Thymus (tissue), 11 donors: Measurements from ENCODE around the gene NEDD9. TPM values are rescaled to one million over a fixed set of nuclear protein-coding genes. Genes with fewer than 3 reads are reported as not detected.

Experiments used
- DNase-seq, 9 donors: peaks; one replicate each; pipeline ENCODE4 v3.0.0-alpha.2; 2013; ENCODE audit warnings: low spot score in 9 of 9, low read depth in 6 of 9, missing footprints in 1 of 9
- H3K27ac ChIP-seq, 2 donors: one replicate each; pipeline ENCODE4 v1.5.1; 2013; ENCODE audit warnings: control low read depth in 1 of 2, low read depth in 1 of 2, low read length in 1 of 2, mild to moderate bottlenecking in 1 of 2, moderate library complexity in 1 of 2
- H3K27me3 ChIP-seq, 2 donors: one replicate each; pipeline ENCODE4 v1.5.1; 2013; ENCODE audit warnings: low read length in 1 of 2; ENCODE audit not compliant: control insufficient read depth in 2 of 2, insufficient read depth in 1 of 2
- H3K36me3 ChIP-seq, 2 donors: one replicate each; pipeline ENCODE4 v1.5.1; 2013; ENCODE audit warnings: low read length in 1 of 2, mild to moderate bottlenecking in 1 of 2, moderate library complexity in 1 of 2; ENCODE audit not compliant: control insufficient read depth in 2 of 2, insufficient read depth in 2 of 2
- H3K4me1 ChIP-seq, 2 donors: one replicate each; pipeline ENCODE4 v1.5.1; 2013; ENCODE audit warnings: low read length in 2 of 2; ENCODE audit not compliant: control insufficient read depth in 2 of 2, insufficient read depth in 2 of 2
- H3K4me3 ChIP-seq, 2 donors: one replicate each; pipeline ENCODE4 v1.5.1; 2013; ENCODE audit warnings: low read length in 2 of 2, control low read depth in 1 of 2, mild to moderate bottlenecking in 1 of 2
- H3K9me3 ChIP-seq, 2 donors: one replicate each; pipeline ENCODE4 v1.5.1; 2013; ENCODE audit warnings: low read length in 1 of 2, mild to moderate bottlenecking in 1 of 2; ENCODE audit not compliant: control insufficient read depth in 2 of 2, insufficient read depth in 1 of 2
- WGBS: extraction: QIAGEN DNeasy Blood & Tissue Kit; methylation state at CpG from one replicate; pipeline ENCODE4 v1.1.7; 2013; 5-methylcytosine and 5-hydroxymethylcytosine counted together
- polyA plus RNA-seq: library from polyadenylated mRNA; stranded (reverse); fragments of 200-250 nt; gene quantifications from one replicate; pipeline ENCODE4 v1.2.3, GENCODE V29; 2013
- total RNA-seq: library from RNA; stranded (reverse); fragments of 120-200 nt; gene quantifications from one replicate; pipeline ENCODE4 v1.2.4, GENCODE V29; 2013
- donor health status: healthy.

The NEDD9 gene
- total and polyA plus RNA-seq, 2 donors: 15.0 to 29.4 TPM

- Histone ChIP-seq H3K27me3 (no peaks in the 10 kb centered on the region), H3K4me1 (no peaks in the 10 kb centered on the region), H3K4me3 (no peak overlapping the region), H3K9me3 (peaks cover 0 to 3% of the 10 kb centered on the region in 2 donors), H3K27ac (no peak overlapping the region), H3K36me3 (peaks cover 30 to 53% of the 10 kb centered on the region in 2 donors)
- DNase-seq: no peak
- 98% methylated on average over 3 of the region's 3 CpGs for WGBS
Observed at GRCh38 chr6:11183761-11184362, 48.6 kb downstream of the NEDD9 start.

GRCh38 chr6:11181478-11182136, 50.9 kb downstream of the NEDD9 start:
- Histone ChIP-seq H3K36me3 (peaks cover 14 to 31% of the 10 kb centered on the region in 2 donors), H3K27ac (no peak overlapping the region)

GRCh38 chr6:11179419-11180202, 52.9 kb downstream of the NEDD9 start:
- DNase-seq: no peak
- Histone ChIP-seq H3K36me3 (peaks cover 4 to 13% of the 10 kb centered on the region in 2 donors), H3K27me3 (no peaks in the 10 kb centered on the region), H3K4me1 (no peaks in the 10 kb centered on the region), H3K27ac (no peak overlapping the region), H3K9me3 (peaks cover 0 to 3% of the 10 kb centered on the region in 2 donors), H3K4me3 (no peak overlapping the region)
- 94% methylated on average over 8 of the region's 8 CpGs for WGBS

More at GRCh38 chr6:11181478-11182136, 50.9 kb downstream of the NEDD9 start:
- no peak for DNase-seq
- Histone ChIP-seq H3K4me1 (no peaks in the 10 kb centered on the region), H3K4me3 (no peak overlapping the region), H3K27me3 (no peaks in the 10 kb centered on the region), H3K9me3 (peaks cover 0 to 3% of the 10 kb centered on the region in 2 donors)
- 97% methylated on average over 3 of the region's 3 CpGs for WGBS

- H3K27me3 ChIP-seq: no peaks in the 10 kb centered on the region
- 99% methylated on average over 6 of the region's 6 CpGs for WGBS
- peaks cover 0 to 3% of the 10 kb centered on the region in 2 donors for H3K9me3 ChIP-seq
- H3K4me1 ChIP-seq: no peaks in the 10 kb centered on the region
- no peak overlapping the region for H3K27ac ChIP-seq
- peaks cover 0 to 7% of the 10 kb centered on the region in 2 donors for H3K36me3 ChIP-seq
- no peak for DNase-seq
- no peak overlapping the region for H3K4me3 ChIP-seq
Observed at GRCh38 chr6:11179088-11179418, 53.4 kb downstream of the NEDD9 start.

GRCh38 chr6:11177271-11177670, 55.2 kb downstream of the NEDD9 start:
- Histone ChIP-seq H3K27me3 (no peaks in the 10 kb centered on the region), H3K9me3 (peaks cover 0 to 3% of the 10 kb centered on the region in 2 donors), H3K36me3 (no peaks in the 10 kb centered on the region), H3K4me3 (no peak overlapping the region), H3K27ac (no peak overlapping the region), H3K4me1 (peaks cover 8 to 13% of the 10 kb centered on the region in 2 donors)
- DNase-seq: no peak
- WGBS: 99% methylated on average over 1 of the region's 1 CpG

GRCh38 chr6:11174242-11174611, 58.2 kb downstream of the NEDD9 start:
- Histone ChIP-seq H3K4me3 (no peak overlapping the region), H3K27ac (no peak overlapping the region), H3K9me3 (peaks cover 0 to 3% of the 10 kb centered on the region in 2 donors), H3K4me1 (peaks cover 8 to 19% of the 10 kb centered on the region in 2 donors), H3K27me3 (no peaks in the 10 kb centered on the region), H3K36me3 (no peaks in the 10 kb centered on the region)
- DNase-seq: no peak
- 98% methylated on average over 5 of the region's 5 CpGs for WGBS

- Histone ChIP-seq H3K4me3 (no peak overlapping the region), H3K36me3 (no peaks in the 10 kb centered on the region), H3K27ac (peak overlapping the region in 1 of 2 donors; percentile 45), H3K4me1 (peaks cover 8 to 19% of the 10 kb centered on the region in 2 donors), H3K9me3 (no peaks in the 10 kb centered on the region), H3K27me3 (no peaks in the 10 kb centered on the region)
- peak; percentile 61 to 90 (median 76) for DNase-seq
- WGBS: 22% methylated on average over 17 of the region's 17 CpGs
Observed at GRCh38 chr6:11172501-11173327, 59.8 kb downstream of the NEDD9 start.

GRCh38 chr6:11171952-11172351, 60.5 kb downstream of the NEDD9 start:
- DNase-seq: no peak

More at GRCh38 chr6:11171952-11172351, 60.5 kb downstream of the NEDD9 start:
- H3K27ac ChIP-seq: no peak overlapping the region
- H3K9me3 ChIP-seq: no peaks in the 10 kb centered on the region
- H3K4me1 ChIP-seq: peaks cover 8 to 19% of the 10 kb centered on the region in 2 donors
- no peaks in the 10 kb centered on the region for H3K36me3 ChIP-seq
- WGBS: 98% methylated on average over 13 of the region's 13 CpGs
- no peaks in the 10 kb centered on the region for H3K27me3 ChIP-seq
- no peak overlapping the region for H3K4me3 ChIP-seq
